Adipocyte (in vitro differentiated cells): ENCODE measurements around the gene APOL4.
A peak's percentile ranks its signal among the peaks of the same experiment; 100 is the strongest.
"Not testable (repeated sequence)": the region's sequence is repeated elsewhere in the genome, so short reads cannot be mapped to it uniquely, and the experiment has no call there.

Source experiments
- DNase-seq: peaks from one replicate; pipeline ENCODE4 v3.0.0-alpha.2; 2015; ENCODE audit warnings: low read depth
- H3K27me3 ChIP-seq: replicated peaks from 2 replicates; pipeline ENCODE4 v1.7.0; 2013; ENCODE audit warnings: mild to moderate bottlenecking, low read length, moderate library complexity; ENCODE audit not compliant: control insufficient read depth, insufficient read depth
- H3K36me3 ChIP-seq: 2 replicates; pipeline ENCODE4 v1.7.0; 2013; ENCODE audit warnings: low read length, mild to moderate bottlenecking, moderate library complexity; ENCODE audit not compliant: control insufficient read depth, insufficient read depth, severe bottlenecking
- H3K4me1 ChIP-seq: 2 replicates; pipeline ENCODE4 v1.7.0; 2013; ENCODE audit warnings: mild to moderate bottlenecking, low read length, moderate library complexity; ENCODE audit not compliant: control insufficient read depth, insufficient read depth
- H3K4me3 ChIP-seq: 2 replicates; pipeline ENCODE4 v1.7.0; 2013; ENCODE audit warnings: mild to moderate bottlenecking, low read length, moderate library complexity
- H3K9ac ChIP-seq: 2 replicates; pipeline ENCODE4 v1.7.0; 2013; ENCODE audit warnings: mild to moderate bottlenecking, low read length, moderate library complexity
- H3K9me3 ChIP-seq: 2 replicates; pipeline ENCODE4 v1.7.0; 2013; ENCODE audit warnings: mild to moderate bottlenecking, low read length, moderate library complexity; ENCODE audit not compliant: control insufficient read depth

The APOL4 gene

DNA sequence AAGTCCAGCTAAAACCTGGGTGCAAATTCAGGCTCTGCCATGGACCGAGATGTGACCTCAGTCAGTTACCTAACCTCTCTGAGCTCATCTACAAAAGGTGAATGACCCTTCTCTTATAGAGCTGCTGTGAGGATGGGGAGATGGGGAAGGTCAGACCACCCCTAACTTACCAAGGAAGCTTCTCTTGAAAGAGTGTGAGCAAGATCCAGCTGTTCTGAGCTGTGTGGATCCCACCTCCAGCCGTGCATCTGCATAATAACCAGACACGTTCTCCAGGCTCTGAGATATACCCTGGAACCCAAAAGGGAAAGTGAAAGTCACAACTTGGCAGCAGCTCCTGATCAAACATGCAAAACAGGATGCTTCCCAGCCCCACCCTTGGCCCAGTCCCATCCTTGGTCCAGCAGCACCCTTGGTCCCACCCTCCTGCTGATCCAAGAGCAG is 41.1 kb downstream of the APOL4 start, which contains the start of gene APOL3:
APOL3 (minus strand) TSS at position 257 of the 444 bp plus-strand sequence. CDS start 11,700 bp downstream, outside the sequence.
- Histone ChIP-seq H3K9me3 (no peaks in the 10 kb centered on the region), H3K4me1 (peaks cover 78% of the 10 kb centered on the region), H3K27me3 (no peaks in the 10 kb centered on the region), H3K36me3 (no peaks in the 10 kb centered on the region), H3K4me3 (peak within 1 kb of the TSS; percentile 81), H3K9ac (peak within 1 kb of the TSS; percentile 79)
- DNase-seq = peak; percentile 57

- Histone ChIP-seq H3K27me3 (no peaks in the 10 kb centered on the region), H3K9me3 (peaks cover 3% of the 10 kb centered on the region), H3K4me3 (peak overlapping the region; percentile 76), H3K9ac (peak overlapping the region; percentile 94), H3K36me3 (no peaks in the 10 kb centered on the region), H3K4me1 (peaks cover 78% of the 10 kb centered on the region)
- DNase-seq = peak; percentile 87
Observed at GRCh38 chr22:36156515-36157419, 44.8 kb downstream of the APOL4 start.

GRCh38 chr22:36156119-36156514 is 45.5 kb downstream of the APOL4 start:
- no peaks in the 10 kb centered on the region for H3K27me3 ChIP-seq
- H3K9me3 ChIP-seq = peaks cover 4% of the 10 kb centered on the region
- DNase-seq = no peak
- H3K36me3 ChIP-seq = no peaks in the 10 kb centered on the region
- H3K4me1 ChIP-seq = peaks cover 83% of the 10 kb centered on the region
- H3K9ac ChIP-seq = peak overlapping the region; percentile 94
- peak overlapping the region; percentile 76 for H3K4me3 ChIP-seq

DNA sequence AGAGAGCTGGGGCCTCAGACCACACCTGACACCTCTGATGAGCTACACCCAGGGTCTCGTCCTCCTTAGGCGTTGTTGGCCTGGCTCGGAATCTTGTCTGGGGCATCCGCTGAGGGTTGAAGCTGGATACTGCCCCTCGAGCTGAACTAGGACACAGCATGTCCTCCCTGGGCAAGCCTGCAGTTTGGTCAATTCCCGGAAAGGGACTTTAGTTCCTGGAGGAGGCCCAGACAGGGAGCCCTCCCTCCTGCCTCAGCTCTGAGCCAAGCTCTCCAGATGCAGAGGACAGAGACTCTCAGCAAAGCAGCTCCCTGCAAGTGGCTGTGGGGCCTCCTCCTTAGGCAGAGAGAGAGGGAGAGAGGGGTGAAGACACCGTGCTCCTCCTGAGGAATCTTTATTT is 45.9 kb downstream of the APOL4 start:
- Histone ChIP-seq H3K4me3 (peak overlapping the region; percentile 76), H3K9me3 (peaks cover 4% of the 10 kb centered on the region), H3K9ac (peak overlapping the region; percentile 94), H3K27me3 (no peaks in the 10 kb centered on the region), H3K36me3 (no peaks in the 10 kb centered on the region), H3K4me1 (peaks cover 84% of the 10 kb centered on the region)
- DNase-seq = peak; percentile 71

GRCh38 chr22:36154423-36154945 is 47.1 kb downstream of the APOL4 start:
- H3K9ac ChIP-seq = peak overlapping the region; percentile 94
- no peaks in the 10 kb centered on the region for H3K27me3 ChIP-seq
- no peaks in the 10 kb centered on the region for H3K36me3 ChIP-seq
- peak overlapping the region; percentile 31 for H3K4me3 ChIP-seq
- no peak for DNase-seq
- peaks cover 85% of the 10 kb centered on the region for H3K4me1 ChIP-seq
- peaks cover 4% of the 10 kb centered on the region for H3K9me3 ChIP-seq

DNA sequence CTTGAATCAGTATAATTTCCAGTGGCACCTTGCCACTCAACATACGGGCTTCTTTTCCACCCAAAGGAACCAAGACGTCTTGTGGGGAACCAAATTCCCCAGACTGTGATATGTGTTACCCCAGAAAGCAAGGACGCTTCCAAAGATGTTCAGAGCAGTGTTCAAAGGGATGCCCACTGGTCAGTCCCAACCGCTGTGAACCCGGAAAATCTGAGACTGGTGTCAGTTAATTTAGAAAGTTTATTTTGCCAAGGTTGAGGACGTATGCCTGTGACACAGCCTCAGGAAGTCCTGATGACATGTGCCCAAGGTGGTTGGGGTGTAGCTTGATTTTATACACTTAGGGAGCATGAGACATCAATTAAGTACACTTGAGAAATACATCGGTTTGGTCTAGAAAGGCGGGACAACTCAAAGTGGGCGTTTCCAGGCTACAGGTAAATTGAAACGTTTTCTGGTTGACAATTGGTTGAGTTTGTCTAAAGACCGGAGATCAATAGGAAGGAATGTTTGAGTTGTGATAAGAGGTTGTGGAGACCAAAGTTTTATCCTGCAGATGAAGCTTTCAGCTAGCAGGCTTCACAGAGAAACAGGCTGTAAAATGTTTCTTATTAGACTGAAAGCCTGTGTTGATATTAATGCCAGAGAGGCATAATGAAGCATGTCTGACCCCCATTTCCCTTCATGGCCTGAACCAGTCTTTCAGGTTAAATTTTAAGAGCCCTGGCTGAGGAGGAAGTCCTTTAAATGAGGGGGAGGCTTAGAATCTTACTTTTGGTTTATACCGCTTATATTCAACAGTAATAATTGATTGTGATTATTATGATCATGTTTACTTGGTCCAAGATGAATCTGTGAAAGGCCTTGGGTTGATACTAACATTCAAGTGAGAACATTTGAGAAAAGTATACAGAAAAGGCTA is 47.8 kb downstream of the APOL4 start:
- DNase-seq = no peak
- Histone ChIP-seq H3K9ac (peak overlapping the region; percentile 94), H3K9me3 (peaks cover 4% of the 10 kb centered on the region), H3K27me3 (no peaks in the 10 kb centered on the region), H3K4me3 (no peak overlapping the region), H3K4me1 (peaks cover 85% of the 10 kb centered on the region), H3K36me3 (peaks cover 5% of the 10 kb centered on the region)

- not testable (repeated sequence) for H3K9me3 ChIP-seq, DNase-seq, H3K9ac ChIP-seq, H3K27me3 ChIP-seq, H3K4me3 ChIP-seq
- Histone ChIP-seq H3K36me3 (peaks cover 14% of the 10 kb centered on the region), H3K4me1 (peaks cover 86% of the 10 kb centered on the region)
Observed at GRCh38 chr22:36152821-36153220, 48.8 kb downstream of the APOL4 start.

GRCh38 chr22:36152088-36152487 is 49.5 kb downstream of the APOL4 start:
- H3K27me3 ChIP-seq = no peaks in the 10 kb centered on the region
- peak overlapping the region; percentile 78 for H3K9ac ChIP-seq
- peaks cover 16% of the 10 kb centered on the region for H3K36me3 ChIP-seq
- H3K9me3 ChIP-seq = peaks cover 4% of the 10 kb centered on the region
- peak overlapping the region; percentile 40 for H3K4me3 ChIP-seq
- peaks cover 86% of the 10 kb centered on the region for H3K4me1 ChIP-seq
- no peak for DNase-seq

GRCh38 chr22:36151006-36151595 is 50.5 kb downstream of the APOL4 start:
- Histone ChIP-seq H3K36me3 (peaks cover 16% of the 10 kb centered on the region), H3K9ac (peak overlapping the region; percentile 78), H3K4me1 (peaks cover 87% of the 10 kb centered on the region), H3K9me3 (peaks cover 4% of the 10 kb centered on the region), H3K4me3 (peak overlapping the region; percentile 43), H3K27me3 (no peaks in the 10 kb centered on the region)
- peak; percentile 84 for DNase-seq

DNA sequence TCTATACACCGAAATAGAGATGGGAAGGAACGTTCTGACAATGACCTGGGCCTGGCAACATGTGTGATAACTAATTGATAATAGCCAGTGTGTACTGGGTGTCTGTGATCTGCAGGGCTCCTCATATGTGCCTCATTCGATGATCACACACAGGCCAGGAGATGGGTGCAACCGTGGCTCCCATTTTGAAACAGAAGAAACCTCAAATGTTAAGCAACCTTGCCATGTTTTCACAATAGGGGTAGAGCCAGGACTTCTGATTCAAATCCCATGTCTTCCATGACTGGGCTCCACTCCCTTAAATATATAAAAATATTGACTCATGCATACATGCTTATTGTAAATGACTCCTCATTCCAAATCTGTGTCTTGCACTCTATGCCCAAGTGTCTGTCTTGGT is 52.2 kb downstream of the APOL4 start:
- peaks cover 16% of the 10 kb centered on the region for H3K36me3 ChIP-seq
- peak; percentile 50 for DNase-seq
- no peak overlapping the region for H3K4me3 ChIP-seq
- H3K9ac ChIP-seq = peak overlapping the region; percentile 78
- peaks cover 4% of the 10 kb centered on the region for H3K9me3 ChIP-seq
- H3K4me1 ChIP-seq = peaks cover 80% of the 10 kb centered on the region
- H3K27me3 ChIP-seq = no peaks in the 10 kb centered on the region
